GM23338 (cell line): ENCODE results near the gene TSHZ2. TPM values are rescaled to one million over a fixed set of nuclear protein-coding genes. Genes with fewer than 3 reads are reported as not detected.

Experiments used
- ATAC-seq: fragments of 200-7000 bp; cut with Tn5 transposase; 3 replicates; pipeline ENCODE4 v1.9.1; 2020
- DNase-seq: peaks from one replicate; pipeline ENCODE4 v3.0.0-alpha.2; 2015; ENCODE audit warnings: low spot score
- H2AFZ ChIP-seq: fragments of 200-600 bp; sonication (generic); 2 replicates; pipeline ENCODE4 v1.8.0; 2016; ENCODE audit warnings: antibody characterized with exemption, mild to moderate bottlenecking, moderate library complexity
- H3F3A ChIP-seq: fragments of 200-600 bp; sonication (generic); replicated peaks from 2 replicates; pipeline ENCODE4 v1.8.0; 2017; ENCODE audit warnings: antibody characterized with exemption, mixed run types, low read depth
- H3K27ac ChIP-seq: fragments of 200-600 bp; sonication (generic); 2 replicates; pipeline ENCODE4 v1.6.1; 2016; ENCODE audit warnings: low read depth
- H3K27me3 ChIP-seq: fragments of 200-600 bp; sonication (generic); 2 replicates; pipeline ENCODE4 v1.8.0; 2016; ENCODE audit warnings: mild to moderate bottlenecking, mixed run types, moderate library complexity; ENCODE audit not compliant: insufficient read depth
- H3K36me3 ChIP-seq: fragments of 200-600 bp; sonication (generic); 2 replicates; pipeline ENCODE4 v1.8.0; 2016; ENCODE audit warnings: mild to moderate bottlenecking; ENCODE audit not compliant: insufficient read depth
- H3K4me1 ChIP-seq: fragments of 200-600 bp; sonication (generic); 2 replicates; pipeline ENCODE4 v1.8.0; 2016; ENCODE audit warnings: mild to moderate bottlenecking, moderate library complexity; ENCODE audit not compliant: insufficient read depth
- H3K4me2 ChIP-seq: fragments of 200-600 bp; sonication (generic); 2 replicates; pipeline ENCODE4 v1.7.1; 2017; ENCODE audit warnings: mixed run types
- H3K4me3 ChIP-seq: fragments of 200-600 bp; sonication (generic); 2 replicates; pipeline ENCODE4 v1.6.1; 2016; ENCODE audit warnings: mixed run types
- H3K79me2 ChIP-seq: fragments of 200-600 bp; sonication (generic); replicated peaks from 2 replicates; pipeline ENCODE4 v1.8.0; 2017; ENCODE audit warnings: mild to moderate bottlenecking; ENCODE audit not compliant: insufficient read depth
- H3K9me2 ChIP-seq: fragments of 200-600 bp; sonication (generic); 2 replicates; pipeline ENCODE4 v1.8.0; 2017; ENCODE audit not compliant: insufficient read depth
- H4K20me1 ChIP-seq: fragments of 200-600 bp; sonication (generic); replicated peaks from 2 replicates; pipeline ENCODE4 v1.8.0; 2017; ENCODE audit warnings: mild to moderate bottlenecking; ENCODE audit not compliant: insufficient read depth
- H3K27ac Mint-ChIP-seq: 2 replicates; pipeline ENCODE4 v1.8.0; 2020; ENCODE audit warnings: inconsistent platforms, mild to moderate bottlenecking, moderate library complexity, mixed read lengths
- H3K27me3 Mint-ChIP-seq: 3 replicates; pipeline ENCODE4 v1.8.0; 2022; ENCODE audit warnings: low read depth, mild to moderate bottlenecking, moderate library complexity, mixed read lengths, inconsistent platforms; ENCODE audit not compliant: insufficient read depth, poor library complexity
- H3K36me3 Mint-ChIP-seq: 3 replicates; pipeline ENCODE4 v1.8.0; 2021; ENCODE audit warnings: low read depth, mild to moderate bottlenecking, inconsistent platforms, moderate library complexity, mixed read lengths
- H3K4me1 Mint-ChIP-seq: 3 replicates; pipeline ENCODE4 v1.8.0; 2020; ENCODE audit warnings: mild to moderate bottlenecking, inconsistent platforms, mixed read lengths
- H3K4me3 Mint-ChIP-seq: 3 replicates; pipeline ENCODE4 v1.8.0; 2021; ENCODE audit warnings: moderate library complexity, mild to moderate bottlenecking, inconsistent platforms, mixed read lengths
- H3K9me3 Mint-ChIP-seq: 3 replicates; pipeline ENCODE4 v1.8.0; 2020; ENCODE audit warnings: moderate library complexity, mild to moderate bottlenecking, inconsistent platforms, mixed read lengths
- ETS1 ChIP-seq: IDR thresholded peaks from 2 replicates; pipeline ENCODE4 v1.6.1; 2016; ENCODE audit warnings: antibody characterized with exemption
- EZH2 ChIP-seq: fragments of 200-600 bp; sonication (generic); IDR thresholded peaks from one replicate; pipeline ENCODE4 v1.8.0; 2017; ENCODE audit warnings: antibody characterized with exemption, mild to moderate bottlenecking, low read depth; ENCODE audit not compliant: unreplicated experiment
- EZH2phosphoT487 ChIP-seq: fragments of 200-600 bp; sonication (generic); IDR thresholded peaks from one replicate; pipeline ENCODE4 v1.8.1; 2018; ENCODE audit warnings: antibody characterized with exemption; ENCODE audit not compliant: unreplicated experiment
- NANOG ChIP-seq: IDR thresholded peaks from 2 replicates; pipeline ENCODE4 v1.6.1; 2016; ENCODE audit warnings: antibody characterized with exemption, borderline replicate concordance
- POLR2AphosphoS5 ChIP-seq: IDR thresholded peaks from 2 replicates; pipeline ENCODE4 v1.6.1; 2016; ENCODE audit warnings: antibody characterized with exemption, low read depth
- ZNF331 ChIP-seq: fragments of 250-450 bp; sonication (Bioruptor Pico); IDR thresholded peaks from 2 replicates; pipeline ENCODE4 v1.5.0; 2020; ENCODE audit warnings: low read depth, mild to moderate bottlenecking, moderate library complexity
- ZNF462 ChIP-seq: fragments of 250-450 bp; sonication (Bioruptor Pico); IDR thresholded peaks from 2 replicates; pipeline ENCODE4 v1.5.0; 2020; ENCODE audit warnings: mild to moderate bottlenecking, moderate library complexity
- polyA plus RNA-seq: library from polyadenylated mRNA; unstranded; fragments of >200 nt; fragmentation: Nextera tagmentation; extraction: Ambion mirVana; gene quantifications from 2 replicates; pipeline ENCODE4 v1.2.1, GENCODE V29; 2016
- total RNA-seq: library from RNA; depleted of rRNA; stranded (reverse); fragments of >200 nt; shearing (Covaris generic); gene quantifications from 2 replicates; pipeline ENCODE4 v1.2.3, GENCODE V29; 2014
- TF ChIP-seq, protein P1 (sequence below), 2 experiments: fragments of 200-600 bp in 1 of 2; sonication (generic) in 1 of 2; conservative IDR thresholded peaks; 2 replicates each; pipeline versions ENCODE4 v1.5.1 to v1.6.1; 2016 to 2017; ENCODE audit warnings: antibody characterized with exemption in 2 of 2, low read depth in 2 of 2, mild to moderate bottlenecking in 2 of 2, moderate library complexity in 1 of 2

Gene TSHZ2
- total and polyA plus RNA-seq, 2 experiments from 2014 or later: 0.49 to 1.3 TPM

GRCh38 chr20:52963131-52963530 lies 9.0 kb upstream of the TSHZ2 start (continued):
- no peak for TF ChIP-seq ZNF331 (CRISPR knock-in tag)
- TF ChIP-seq EZH2: no peak
- no peak for TF ChIP-seq POLR2AphosphoS5
- no peak for TF ChIP-seq ETS1
- no peak for TF ChIP-seq EZH2phosphoT487

- Histone ChIP-seq H3K36me3 (no peaks in the 10 kb centered on the region), H3F3A (no peaks in the 10 kb centered on the region), H3K27ac (no peak overlapping the region), H2AFZ (peak overlapping the region; percentile 66; the same call in 1 of the 2 replicates), H3K79me2 (no peaks in the 10 kb centered on the region), H4K20me1 (no peaks in the 10 kb centered on the region), H3K4me3 (no peak overlapping the region), H3K9me2 (no peaks in the 10 kb centered on the region), H3K27me3 (no peaks in the 10 kb centered on the region), H3K4me1 (no peaks in the 10 kb centered on the region), H3K4me2 (no peak overlapping the region)
- H3K27ac Mint-ChIP-seq: no peak overlapping the region
- no peak overlapping the region for H3K4me3 Mint-ChIP-seq
- ATAC-seq (no peak), DNase-seq (no peak)
- H3K36me3 Mint-ChIP-seq: no peaks in the 10 kb centered on the region
- H3K4me1 Mint-ChIP-seq: peaks cover 6% of the 10 kb centered on the region; the same call in 2 of the 3 replicates
- TF ChIP-seq EZH2 (no peak), POLR2AphosphoS5 (no peak), ETS1 (no peak), ZNF331 (CRISPR knock-in tag) (no peak), NANOG (no peak), EZH2phosphoT487 (no peak)
- TF ChIP-seq, protein P1, sequence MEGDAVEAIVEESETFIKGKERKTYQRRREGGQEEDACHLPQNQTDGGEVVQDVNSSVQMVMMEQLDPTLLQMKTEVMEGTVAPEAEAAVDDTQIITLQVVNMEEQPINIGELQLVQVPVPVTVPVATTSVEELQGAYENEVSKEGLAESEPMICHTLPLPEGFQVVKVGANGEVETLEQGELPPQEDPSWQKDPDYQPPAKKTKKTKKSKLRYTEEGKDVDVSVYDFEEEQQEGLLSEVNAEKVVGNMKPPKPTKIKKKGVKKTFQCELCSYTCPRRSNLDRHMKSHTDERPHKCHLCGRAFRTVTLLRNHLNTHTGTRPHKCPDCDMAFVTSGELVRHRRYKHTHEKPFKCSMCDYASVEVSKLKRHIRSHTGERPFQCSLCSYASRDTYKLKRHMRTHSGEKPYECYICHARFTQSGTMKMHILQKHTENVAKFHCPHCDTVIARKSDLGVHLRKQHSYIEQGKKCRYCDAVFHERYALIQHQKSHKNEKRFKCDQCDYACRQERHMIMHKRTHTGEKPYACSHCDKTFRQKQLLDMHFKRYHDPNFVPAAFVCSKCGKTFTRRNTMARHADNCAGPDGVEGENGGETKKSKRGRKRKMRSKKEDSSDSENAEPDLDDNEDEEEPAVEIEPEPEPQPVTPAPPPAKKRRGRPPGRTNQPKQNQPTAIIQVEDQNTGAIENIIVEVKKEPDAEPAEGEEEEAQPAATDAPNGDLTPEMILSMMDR (conservative IDR thresholded peaks at IDR 0.05; ENCODE audit: low read depth in 2 of 2): no peak
- peaks cover 2% of the 10 kb centered on the region for H3K27me3 Mint-ChIP-seq
- no peaks in the 10 kb centered on the region for H3K9me3 Mint-ChIP-seq
Measured at GRCh38 chr20:52964131-52964530, 8.0 kb upstream of the TSHZ2 start.

GRCh38 chr20:52965380-52965779 lies 6.8 kb upstream of the TSHZ2 start:
- Histone ChIP-seq H3F3A (no peaks in the 10 kb centered on the region), H2AFZ (no peak overlapping the region), H3K79me2 (no peaks in the 10 kb centered on the region), H3K4me3 (no peak overlapping the region), H4K20me1 (no peaks in the 10 kb centered on the region), H3K27ac (no peak overlapping the region), H3K27me3 (no peaks in the 10 kb centered on the region), H3K4me1 (no peaks in the 10 kb centered on the region), H3K4me2 (no peak overlapping the region), H3K36me3 (no peaks in the 10 kb centered on the region), H3K9me2 (no peaks in the 10 kb centered on the region)
- no peak for ATAC-seq
- Mint-ChIP-seq H3K4me1 (peaks cover 6% of the 10 kb centered on the region; the same call in 2 of the 3 replicates), H3K27ac (no peak overlapping the region), H3K36me3 (no peaks in the 10 kb centered on the region), H3K4me3 (no peak overlapping the region), H3K9me3 (no peaks in the 10 kb centered on the region), H3K27me3 (peaks cover 2% of the 10 kb centered on the region)
- no peak for DNase-seq
- TF ChIP-seq EZH2phosphoT487 (no peak), ZNF462 (CRISPR knock-in tag) (no peak), ETS1 (no peak)
